HL-60 (cell line): ENCODE data around the gene ELMO1.

Source experiments
- DNase-seq, 2 experiments: peaks; one replicate each; pipeline ENCODE4 v3.0.0-alpha.2; 2010 to 2020; ENCODE audit warnings: low read depth in 1 of 2, low spot score in 1 of 2
- H3K27ac ChIP-seq: fragments of 250-450 bp; sonication (Bioruptor Pico); replicated peaks from 2 replicates; pipeline ENCODE4 v1.5.1; 2020; ENCODE audit warnings: mild to moderate bottlenecking, moderate library complexity
- H3K27me3 ChIP-seq: fragments of 250-450 bp; sonication (Bioruptor Pico); 2 replicates; pipeline ENCODE4 v1.5.1; 2021; ENCODE audit warnings: mild to moderate bottlenecking, moderate library complexity; ENCODE audit not compliant: insufficient read depth, poor library complexity, severe bottlenecking
- H3K4me3 ChIP-seq: replicated peaks from 2 replicates; pipeline ENCODE4 v1.5.1; 2011; ENCODE audit warnings: mild to moderate bottlenecking, control low read depth, low read length; ENCODE audit not compliant: insufficient read depth
- CTCF ChIP-seq: IDR thresholded peaks from one replicate; pipeline ENCODE4 v1.5.1; 2011; ENCODE audit warnings: low read length, control low read depth, inconsistent platforms; ENCODE audit not compliant: insufficient read depth
- GABPA ChIP-seq: IDR thresholded peaks from 2 replicates; pipeline ENCODE4 v1.6.1; 2012; ENCODE audit warnings: low read depth
- POLR2AphosphoS5 ChIP-seq: IDR thresholded peaks from 2 replicates; pipeline ENCODE4 v1.6.1; 2012; ENCODE audit warnings: low read depth
- REST ChIP-seq: IDR thresholded peaks from 2 replicates; pipeline ENCODE4 v1.6.1; 2012; ENCODE audit warnings: low read depth; ENCODE audit not compliant: insufficient replicate concordance
- SPI1 ChIP-seq: IDR thresholded peaks from 2 replicates; pipeline ENCODE4 v1.6.1; 2012; ENCODE audit warnings: low read depth, mild to moderate bottlenecking, borderline replicate concordance

The ELMO1 gene

GRCh38 chr7:36944838-36945237 lies 503.8 kb downstream of the ELMO1 start:
- Histone ChIP-seq H3K27me3 (no peaks in the 10 kb centered on the region), H3K27ac (no peak overlapping the region), H3K4me3 (no peak overlapping the region)
- no peak for DNase-seq
- no peak for TF ChIP-seq REST
- no peak for TF ChIP-seq SPI1
- no peak for TF ChIP-seq CTCF

GRCh38 chr7:36943591-36944435 lies 504.9 kb downstream of the ELMO1 start:
- TF ChIP-seq GABPA (no peak), REST (no peak), POLR2AphosphoS5 (no peak), CTCF (no peak), SPI1 (no peak)
- Histone ChIP-seq H3K4me3 (no peak overlapping the region), H3K27me3 (no peaks in the 10 kb centered on the region), H3K27ac (no peak overlapping the region)
- DNase-seq = no peak

- TF ChIP-seq SPI1 (no peak), GABPA (no peak), CTCF (no peak)
- Histone ChIP-seq H3K4me3 (no peak overlapping the region), H3K27me3 (no peaks in the 10 kb centered on the region), H3K27ac (no peak overlapping the region)
- no peak for DNase-seq
Measured at GRCh38 chr7:36942955-36943354, 505.7 kb downstream of the ELMO1 start.

- TF ChIP-seq POLR2AphosphoS5 = no peak
- TF ChIP-seq REST = no peak
- H3K4me3 ChIP-seq = no peak overlapping the region
- H3K27me3 ChIP-seq = no peaks in the 10 kb centered on the region
- DNase-seq = no peak
- H3K27ac ChIP-seq = no peak overlapping the region
Measured at GRCh38 chr7:36942541-36942940, 506.1 kb downstream of the ELMO1 start.
